Activated CD8-positive, alpha-beta memory T cell treated with anti-CD3 and anti-CD28 coated beads, Interleukin-2, amount 50 U/mL, for 24 hours (primary cell): ENCODE results near the gene GRIN3A.

Source experiments
- DNase-seq: peaks from one replicate; pipeline ENCODE4 v3.0.0-alpha.2; 2020; ENCODE audit errors: extremely low read depth

Gene GRIN3A

DNA sequence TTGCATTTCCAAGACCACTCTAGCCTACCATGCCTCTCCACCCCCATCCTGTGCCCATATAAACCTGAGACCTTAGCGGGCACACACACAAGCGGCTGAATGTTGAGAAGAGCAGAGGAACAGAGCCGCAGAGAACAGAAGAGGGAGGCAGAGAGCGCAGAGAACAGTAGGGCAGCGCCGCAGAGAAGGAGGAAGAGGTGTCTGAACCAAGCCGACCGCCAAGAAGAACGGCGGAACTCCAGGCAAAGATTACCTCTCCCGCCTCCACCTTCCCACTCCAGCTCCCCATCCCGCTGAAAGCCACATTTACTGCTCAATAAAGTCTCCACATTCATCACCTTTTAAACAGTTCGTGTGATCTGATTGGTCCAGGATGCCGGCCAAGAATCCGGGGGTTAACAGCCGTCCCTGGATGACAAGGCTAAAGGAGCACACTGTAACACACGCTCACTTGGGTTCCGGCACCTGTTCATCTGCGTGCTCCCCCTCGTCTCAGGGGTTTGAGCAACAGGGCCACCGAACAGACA lies 33.2 kb downstream of the GRIN3A start:
- DNase-seq, result no peak

DNA sequence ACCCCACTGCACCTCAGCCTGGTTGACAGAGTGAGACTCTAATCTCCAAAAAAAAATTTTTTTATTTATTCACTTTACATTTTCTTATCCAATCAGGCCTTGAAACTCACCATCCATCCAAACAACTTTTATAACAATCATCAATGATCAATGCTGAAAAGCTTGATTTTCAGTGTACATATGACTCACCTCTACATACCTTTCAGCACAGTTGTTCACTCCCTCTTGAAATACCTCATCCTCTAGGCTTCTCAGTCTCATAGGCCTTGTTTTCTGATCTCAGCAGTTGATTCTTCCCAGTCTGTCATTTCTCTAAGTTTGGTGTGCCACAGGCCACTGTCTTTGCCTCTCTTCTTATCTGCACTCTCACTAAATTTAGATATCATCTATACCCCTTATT lies 36.2 kb downstream of the GRIN3A start:
- DNase-seq, result no peak

DNA sequence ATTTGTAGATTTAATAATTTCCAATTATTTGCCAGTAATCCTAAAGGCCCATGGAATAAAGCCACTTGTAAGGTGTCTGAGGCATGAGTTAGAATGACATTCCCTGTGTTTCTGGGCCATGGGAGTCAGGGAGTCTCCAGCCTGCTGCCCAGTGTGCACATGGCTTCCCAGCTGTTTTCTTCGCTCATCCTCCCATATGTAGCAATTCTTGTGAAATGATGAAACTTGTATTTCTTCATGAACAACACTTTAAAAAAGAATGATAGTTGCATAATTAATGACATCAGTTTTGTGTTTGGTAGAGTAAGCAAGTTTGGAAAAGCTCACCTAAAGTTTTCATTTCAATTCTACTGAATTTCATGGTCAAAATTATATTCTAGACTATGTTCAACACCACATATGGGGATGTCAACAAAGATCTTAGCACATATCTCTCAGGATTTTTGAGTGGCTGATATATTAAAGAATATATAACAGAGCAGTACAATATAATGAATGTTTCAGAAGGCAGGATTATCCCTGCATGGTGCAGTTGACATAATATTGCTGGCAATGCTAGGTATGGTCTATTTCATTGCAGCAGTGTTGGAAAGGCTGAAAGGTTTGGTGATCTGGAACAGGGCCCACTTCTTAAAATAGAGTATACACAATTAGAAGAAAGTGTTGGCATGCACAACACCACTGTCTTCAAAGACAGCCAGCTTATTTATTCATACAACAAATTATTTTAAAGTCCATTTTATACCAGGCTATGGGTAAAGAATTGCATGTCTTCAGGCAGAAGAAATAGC lies 44.7 kb downstream of the GRIN3A start:
- no peak for DNase-seq

DNA sequence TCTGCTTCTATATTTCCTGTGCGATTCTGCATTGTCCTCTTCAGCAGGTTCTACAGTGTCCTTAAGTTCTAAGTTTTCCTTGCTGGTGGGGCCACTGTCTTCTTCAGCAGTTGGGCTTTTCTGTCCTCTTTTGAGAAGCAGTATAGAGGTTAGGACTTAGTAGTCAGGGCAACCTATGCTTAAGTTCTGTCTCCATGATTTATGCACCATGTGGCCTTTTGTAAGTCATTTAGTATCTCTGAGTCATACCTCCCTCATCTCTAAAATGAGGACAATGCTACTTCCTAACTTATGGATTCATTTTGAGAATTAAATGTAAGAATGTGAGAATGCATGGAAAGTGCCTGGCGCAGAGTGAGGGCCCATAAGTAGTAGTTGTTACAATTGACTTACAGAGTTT lies 46.8 kb downstream of the GRIN3A start:
- no peak for DNase-seq

DNA sequence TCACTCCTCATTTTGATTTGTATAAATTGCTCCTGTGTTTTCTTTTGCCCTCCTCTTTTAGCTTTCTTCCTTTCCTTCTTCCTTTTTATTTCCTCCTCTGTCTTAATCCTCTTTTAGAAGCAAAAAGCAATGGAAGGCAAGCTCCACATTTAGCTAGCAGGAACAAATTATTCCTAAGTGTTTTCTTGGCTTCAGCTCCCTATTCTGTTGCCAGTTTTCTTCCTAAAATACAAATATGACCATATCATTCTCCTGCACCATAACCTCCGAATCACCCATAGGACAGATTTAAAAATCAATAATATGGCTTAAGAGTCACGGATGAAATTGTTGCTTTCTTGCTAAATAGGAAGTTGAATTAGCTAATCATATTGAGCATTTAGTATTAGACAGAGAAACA lies 49.4 kb downstream of the GRIN3A start:
- DNase-seq, result no peak

DNA sequence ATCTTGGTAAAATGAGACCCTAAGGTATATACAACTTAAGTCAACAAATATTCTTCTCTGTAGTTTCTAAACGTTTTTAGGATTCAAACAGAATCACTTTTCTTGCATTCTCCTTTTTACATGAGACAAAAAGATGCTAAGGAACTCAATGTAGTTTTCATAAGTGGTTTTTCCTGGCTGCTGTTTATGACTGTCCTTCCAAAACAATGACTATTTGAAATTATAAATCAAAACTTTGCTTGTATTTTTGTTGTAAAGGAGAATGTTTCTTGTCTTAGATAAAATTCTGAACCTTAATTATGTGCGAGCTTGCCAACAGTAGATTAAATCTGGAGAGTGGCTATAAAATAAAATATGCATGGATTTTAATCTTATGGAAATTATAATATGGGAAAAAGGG lies 53.8 kb downstream of the GRIN3A start:
- DNase-seq, result no peak

DNA sequence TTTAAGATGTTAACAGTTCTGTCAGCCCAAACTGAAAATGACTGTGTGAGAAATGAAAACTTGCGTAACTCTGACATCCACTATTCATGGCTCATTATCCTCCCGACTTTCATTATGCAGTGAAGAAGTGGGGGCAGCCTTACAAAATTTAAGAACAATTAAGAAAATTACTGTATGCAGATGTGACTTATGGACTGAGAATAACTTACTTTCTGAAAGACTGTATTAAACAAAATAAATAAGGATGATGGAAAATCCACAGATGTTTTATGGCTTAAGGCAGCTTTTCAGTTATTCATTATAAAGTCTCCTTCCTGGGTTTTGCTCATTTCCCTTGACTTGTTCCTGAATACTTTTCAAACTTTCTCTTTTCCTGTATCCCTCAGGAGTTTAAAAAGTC lies 55.2 kb downstream of the GRIN3A start:
- no peak for DNase-seq

DNA sequence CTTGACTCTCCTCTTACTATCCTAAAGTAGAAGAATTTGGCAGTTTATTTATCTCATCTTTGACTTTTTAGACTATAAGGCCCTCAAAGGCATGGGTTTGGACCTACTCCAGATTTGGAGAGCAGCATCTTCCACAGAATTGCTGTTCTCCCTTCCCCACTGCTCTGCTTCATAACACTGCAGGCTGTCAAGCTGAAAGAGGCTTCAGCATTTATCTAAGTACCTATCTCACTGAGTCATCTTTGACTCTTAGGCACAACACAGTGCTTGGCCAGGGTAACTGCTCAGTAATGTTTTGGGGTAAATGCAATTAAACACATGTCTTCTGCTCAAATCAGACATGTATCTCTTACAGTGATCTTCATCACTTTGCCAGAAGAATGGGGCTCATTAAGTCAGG lies 60.6 kb downstream of the GRIN3A start:
- DNase-seq, result no peak

DNA sequence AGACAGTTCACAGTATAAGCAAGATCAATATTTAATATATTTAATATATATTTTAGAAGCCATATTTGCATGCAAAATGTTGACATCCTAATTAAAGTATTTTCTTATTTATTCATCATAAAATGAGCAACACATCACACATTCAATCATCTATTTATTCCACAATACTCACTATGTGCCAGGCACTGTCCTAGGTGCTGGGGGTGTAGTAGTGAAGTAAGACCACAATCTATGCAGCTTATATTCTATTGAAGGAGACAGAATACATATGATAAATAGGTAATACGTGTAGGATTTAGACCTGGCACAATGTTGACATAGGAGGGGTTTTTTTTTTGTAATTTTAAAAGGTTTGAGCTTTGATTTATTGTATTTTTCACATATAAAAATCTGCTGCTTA lies 63.1 kb downstream of the GRIN3A start:
- DNase-seq, result no peak

DNA sequence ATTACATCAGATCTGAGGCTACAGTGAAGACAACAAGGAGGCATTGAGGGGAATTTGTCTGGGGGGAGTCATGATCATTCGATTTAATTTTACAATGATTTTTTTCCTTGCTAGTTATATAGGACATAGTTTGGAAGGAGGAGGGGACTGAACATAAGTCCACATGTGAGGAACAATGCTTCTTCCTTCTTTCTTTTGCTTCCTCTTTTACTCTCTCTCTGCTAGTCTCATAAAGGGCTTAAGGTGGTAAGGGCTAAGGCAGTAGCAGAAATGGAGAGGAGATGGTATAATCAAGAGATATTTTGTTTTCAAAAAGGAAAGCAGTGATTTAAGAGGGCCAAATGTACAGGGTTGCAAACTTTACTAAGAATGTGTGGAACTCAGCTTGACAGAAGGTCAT lies 64.3 kb downstream of the GRIN3A start:
- no peak for DNase-seq

DNA sequence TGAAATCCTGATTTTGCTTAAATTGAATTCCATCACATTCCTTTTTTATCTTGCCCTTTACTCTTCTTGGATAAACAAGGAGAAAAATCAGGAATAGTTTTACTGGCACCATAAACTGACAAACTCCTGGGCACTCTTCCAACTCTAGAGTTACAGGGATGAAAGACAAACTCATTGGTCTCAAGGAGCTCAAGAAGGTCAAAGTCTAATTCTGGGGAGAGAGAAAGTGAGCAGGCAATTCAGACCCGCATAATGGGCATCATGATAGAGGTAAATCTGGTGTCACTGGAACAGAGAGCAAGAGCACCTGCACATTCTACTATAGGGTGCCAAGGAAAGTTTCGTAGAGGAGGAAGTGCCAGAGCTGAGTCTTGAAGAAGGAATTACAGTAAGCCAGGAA lies 64.8 kb downstream of the GRIN3A start:
- DNase-seq, result no peak

DNA sequence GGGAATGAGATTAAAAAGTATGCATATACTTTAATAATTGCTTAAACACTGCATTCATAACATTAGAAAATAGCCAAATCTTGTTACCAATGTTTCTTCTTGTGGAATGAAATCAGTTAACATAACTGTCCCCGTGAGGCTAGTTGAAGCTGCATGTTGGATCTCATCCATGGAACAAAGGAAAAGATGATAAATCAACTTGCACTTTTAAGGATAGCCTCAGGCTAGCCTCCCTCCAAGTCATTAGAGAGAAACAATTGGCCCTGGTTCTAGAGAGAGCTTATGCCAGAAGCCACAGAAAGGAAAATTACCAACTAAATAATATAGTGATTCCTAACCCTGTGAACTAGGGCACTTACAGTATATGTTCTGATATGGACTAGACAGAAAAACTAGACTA lies 66.9 kb downstream of the GRIN3A start:
- DNase-seq, result no peak

DNA sequence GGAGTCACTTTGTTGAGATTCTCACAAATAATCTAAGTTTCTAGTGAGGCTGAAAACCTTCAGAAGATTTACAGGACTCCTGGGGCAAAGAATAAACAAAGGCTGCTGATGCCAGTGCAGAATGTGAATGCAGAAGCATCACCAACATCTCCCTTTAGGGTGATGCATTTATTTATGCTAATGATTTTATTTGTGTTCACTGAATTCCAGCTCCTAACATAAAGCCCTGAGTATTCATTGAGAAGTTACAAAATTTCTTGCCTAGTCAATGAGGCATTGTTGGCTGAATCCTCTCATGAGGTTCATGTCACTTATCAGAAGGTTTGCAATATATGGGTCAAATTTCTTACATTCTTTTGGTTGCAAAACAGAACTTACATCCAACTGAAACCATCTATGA lies 70.0 kb downstream of the GRIN3A start:
- no peak for DNase-seq

DNA sequence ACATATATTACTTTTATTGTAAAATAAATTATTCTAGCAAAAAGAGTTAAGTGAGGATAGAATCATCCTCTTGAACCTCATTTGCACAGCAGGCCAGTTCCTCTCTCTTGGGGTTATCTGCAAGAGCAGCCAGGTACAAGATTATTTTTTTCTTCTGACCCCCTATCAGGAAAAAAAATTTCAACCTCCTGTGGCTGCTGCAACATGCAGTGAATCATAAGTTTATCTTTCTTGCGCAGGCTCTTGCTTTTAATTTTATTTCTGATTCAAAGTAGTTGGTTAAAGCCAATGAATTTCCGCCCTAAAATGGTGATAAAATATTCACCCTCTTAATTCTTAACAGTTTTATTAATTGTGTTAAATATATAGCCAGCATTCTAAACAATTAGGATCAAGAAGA lies 74.0 kb downstream of the GRIN3A start:
- no peak for DNase-seq

DNA sequence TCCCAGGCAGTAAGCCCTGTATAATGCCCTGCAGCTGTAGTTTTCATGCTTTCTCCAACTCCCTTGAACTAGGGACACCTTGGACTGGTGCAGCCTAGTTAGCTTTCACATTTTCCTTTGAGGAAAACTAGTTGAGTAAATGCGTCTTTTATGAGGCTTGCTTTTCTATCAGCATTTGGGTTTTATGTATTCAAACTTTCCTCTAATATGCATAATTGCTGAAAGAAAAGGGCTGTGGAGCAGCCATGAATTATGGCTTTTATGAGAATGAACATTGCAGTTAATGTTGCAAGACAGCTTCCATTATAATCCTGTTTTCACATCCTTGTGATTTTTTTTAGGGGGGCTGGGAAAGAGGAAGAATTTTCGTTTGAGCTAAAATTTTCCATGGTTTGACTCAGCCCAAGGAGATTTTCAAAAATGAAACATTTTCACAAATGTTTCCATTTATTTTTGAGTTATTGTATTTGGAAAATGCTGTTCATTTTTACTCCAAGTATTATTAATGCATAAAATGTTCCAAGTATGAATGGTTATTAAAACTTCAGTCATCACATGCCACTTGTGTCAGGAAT lies 85.8 kb downstream of the GRIN3A start:
- no peak for DNase-seq

DNA sequence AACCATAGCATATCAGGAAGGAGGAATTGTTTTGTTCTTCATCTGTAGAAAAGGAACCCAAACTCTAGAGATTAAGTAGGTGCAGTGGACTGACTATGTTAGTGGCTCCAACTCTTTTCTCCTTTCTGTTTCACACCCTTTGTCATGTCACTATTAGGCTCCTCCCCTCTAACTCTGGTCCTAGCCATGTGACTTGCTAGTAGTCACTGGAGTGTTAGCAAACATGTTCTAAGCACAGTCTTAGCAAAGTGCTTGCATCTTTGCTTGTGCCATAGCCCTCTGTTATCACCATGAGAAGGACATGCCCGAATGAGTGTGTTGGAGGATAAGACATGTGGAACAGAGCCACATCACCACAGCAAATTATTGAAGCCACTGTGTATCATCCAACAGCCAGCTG lies 88.3 kb downstream of the GRIN3A start:
- no peak for DNase-seq

DNA sequence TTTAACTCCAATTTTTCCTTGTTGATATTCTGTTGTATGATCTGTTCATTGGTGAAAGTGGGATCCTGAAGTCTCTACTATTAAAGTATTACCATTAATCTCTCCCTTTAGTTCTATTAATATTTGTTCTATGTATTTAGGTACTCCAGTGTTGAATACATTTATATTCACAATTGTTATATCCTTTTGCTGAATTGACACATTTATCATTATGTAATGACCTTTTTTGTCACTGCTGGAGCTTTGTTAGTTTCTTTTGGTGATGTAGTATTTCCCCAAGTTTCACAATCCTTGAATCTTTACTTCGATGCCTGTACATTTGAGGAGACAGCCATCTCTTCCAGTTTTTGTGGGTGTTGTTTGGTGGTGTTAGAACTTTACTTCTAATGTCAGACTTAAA lies 90.0 kb downstream of the GRIN3A start:
- DNase-seq, result no peak

DNA sequence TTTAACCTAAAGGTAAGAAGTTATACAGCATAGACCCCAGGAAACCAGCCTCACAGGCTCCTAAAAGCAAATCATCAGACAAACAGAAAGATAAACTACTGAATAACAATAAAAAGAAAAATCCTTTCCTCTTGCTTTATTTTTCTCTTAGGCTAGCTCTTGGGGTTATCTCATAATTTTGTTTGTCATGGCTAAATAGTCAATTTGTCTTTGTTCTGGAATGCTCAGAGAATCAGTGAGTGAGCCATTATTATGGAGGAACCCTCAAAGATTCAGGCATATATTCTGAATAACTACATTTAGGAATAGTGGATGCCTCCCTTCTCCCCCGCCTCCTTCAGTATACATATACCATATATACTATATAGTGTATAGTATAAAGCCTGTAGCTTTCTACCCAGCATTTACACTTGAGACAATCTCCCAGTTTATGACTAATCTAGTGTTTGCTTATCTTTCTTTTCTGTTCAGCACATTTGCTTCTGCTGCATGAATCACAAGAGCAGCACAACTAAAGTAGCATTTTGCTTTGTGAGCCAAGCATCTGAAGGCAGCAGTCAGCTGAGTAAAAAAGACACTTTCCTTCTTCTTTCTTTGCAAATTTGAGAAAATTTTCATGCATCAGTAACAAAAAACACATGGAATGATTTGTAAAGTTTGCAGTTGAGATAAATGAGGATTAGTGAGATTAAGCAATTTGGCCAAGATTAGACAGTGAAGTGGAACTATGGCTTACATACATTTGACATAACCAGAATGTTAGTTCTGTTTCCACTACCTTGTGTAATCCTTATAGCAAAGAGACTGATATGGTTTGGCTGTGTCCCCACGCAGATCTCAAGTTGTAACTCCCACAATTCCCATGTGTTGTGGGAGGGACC lies 98.4 kb downstream of the GRIN3A start:
- no peak for DNase-seq

DNA sequence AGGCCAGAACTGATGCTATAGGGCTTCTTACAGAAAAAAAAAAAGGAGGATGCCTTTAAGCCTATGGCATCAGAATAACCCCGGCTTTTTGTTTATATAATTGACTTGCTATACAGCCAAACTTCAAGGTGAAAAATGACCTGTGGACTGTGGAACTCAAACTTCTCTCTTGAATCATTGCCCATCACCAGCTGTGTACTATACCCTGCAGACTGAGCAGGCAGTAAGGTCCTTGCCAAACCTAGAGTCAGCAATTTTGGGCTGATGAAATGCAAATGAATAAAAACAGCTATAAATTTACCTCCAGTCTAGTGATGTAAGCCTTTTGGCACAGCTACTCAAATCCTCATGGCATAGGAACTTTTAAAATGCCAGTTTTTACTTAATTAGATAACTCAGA lies 99.1 kb downstream of the GRIN3A start:
- no peak for DNase-seq

DNA sequence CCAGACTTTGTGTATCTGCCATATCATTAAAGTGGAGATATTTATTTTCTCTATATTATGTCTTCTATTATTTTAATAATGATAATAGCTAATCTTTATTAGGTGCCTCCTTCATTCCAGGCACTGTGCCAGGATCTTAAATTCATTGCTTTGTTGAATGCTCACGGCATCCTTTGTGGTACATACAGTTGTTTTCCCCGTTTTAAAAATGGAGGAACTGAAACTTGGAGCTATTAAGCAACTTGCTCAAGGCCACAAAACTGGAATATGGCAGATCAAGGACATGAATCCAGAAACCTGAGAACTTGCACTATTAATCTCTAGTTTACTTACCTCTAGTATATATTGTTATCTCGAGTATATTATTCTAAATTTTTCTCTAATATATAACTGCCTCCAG lies 102.2 kb downstream of the GRIN3A start:
- no peak for DNase-seq

DNA sequence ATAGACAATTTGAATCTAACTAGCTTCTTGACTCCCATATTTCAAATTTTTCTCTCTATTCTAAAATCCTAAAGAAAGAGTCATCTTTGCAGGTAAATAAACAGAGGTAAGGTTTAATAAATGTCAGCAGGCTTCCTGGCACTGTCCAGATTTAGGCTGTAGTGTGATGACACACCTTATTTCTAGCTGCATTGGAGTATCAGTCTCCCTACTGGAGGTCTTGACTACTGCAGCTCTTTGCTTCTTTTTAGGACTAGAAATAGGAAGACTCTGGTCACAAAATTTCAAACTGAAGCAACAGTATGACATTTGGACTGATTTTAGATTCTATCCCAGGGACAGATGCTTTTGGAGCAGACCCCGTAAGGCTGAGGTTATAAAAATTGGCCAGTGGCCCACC lies 103.0 kb downstream of the GRIN3A start:
- DNase-seq, result no peak

DNA sequence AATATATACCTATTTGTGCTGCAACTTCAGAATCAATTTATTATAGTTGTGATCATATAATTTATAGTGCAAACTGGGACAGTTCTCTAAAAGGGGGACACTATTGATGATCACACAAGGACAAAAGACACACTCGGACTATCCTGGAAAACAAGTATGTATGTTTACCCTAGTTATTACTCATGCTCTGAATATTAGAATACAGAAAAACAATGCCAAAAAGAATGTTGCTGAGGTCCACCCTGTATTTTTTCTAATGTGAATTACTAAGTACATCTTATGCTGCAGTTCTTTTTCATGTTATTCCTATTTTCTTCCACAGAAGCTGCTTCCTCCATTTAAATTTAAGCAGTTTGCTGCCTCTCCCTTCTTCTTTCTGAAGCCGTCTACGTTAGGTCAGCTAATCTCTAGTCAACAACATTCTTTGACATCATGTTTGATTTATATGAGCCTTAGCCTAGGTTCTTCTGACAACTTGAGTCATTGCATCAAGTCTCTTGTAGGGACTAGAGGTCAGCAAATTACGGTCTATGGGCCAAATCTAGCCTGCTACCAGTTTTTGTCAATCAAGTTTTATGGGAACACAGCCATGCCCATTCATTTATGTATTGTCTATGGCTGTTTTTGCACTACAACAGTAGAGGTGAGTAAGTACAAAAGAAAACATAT lies 103.6 kb downstream of the GRIN3A start:
- DNase-seq, result no peak
